Fibroblast of pulmonary artery (primary cell): ENCODE measurements around the gene GPR108.
"Not testable (repeated sequence)": the region's sequence is repeated elsewhere in the genome, so short reads cannot be mapped to it uniquely, and the experiment has no call there.

ENCODE experiments used
- DNase-seq: peaks from one replicate; pipeline ENCODE4 v3.0.0-alpha.2; 2010; ENCODE audit warnings: low read depth
- H3K4me3 ChIP-seq: replicated peaks from 2 replicates; pipeline ENCODE4 v1.5.1; 2011; ENCODE audit warnings: low read depth, mild to moderate bottlenecking, control low read depth, low read length, moderate library complexity
- CTCF ChIP-seq: IDR thresholded peaks from 2 replicates; pipeline ENCODE4 v1.5.1; 2011; ENCODE audit warnings: mild to moderate bottlenecking, control low read depth, low read length, inconsistent platforms; ENCODE audit errors: missing control alignments

GPR108 gene

GRCh38 chr19:6750062-6750461 lies 12.7 kb upstream of the GPR108 start:
- no peak for TF ChIP-seq CTCF
- H3K4me3 ChIP-seq: no peak overlapping the region
- DNase-seq: no peak

GRCh38 chr19:6748543-6748942 lies 11.2 kb upstream of the GPR108 start:
- H3K4me3 ChIP-seq, DNase-seq: not testable (repeated sequence)

GRCh38 chr19:6745965-6746364 lies 8.6 kb upstream of the GPR108 start:
- no peak for DNase-seq
- no peak overlapping the region for H3K4me3 ChIP-seq
- no peak for TF ChIP-seq CTCF

GRCh38 chr19:6744381-6745301 lies 7.3 kb upstream of the GPR108 start:
- peak overlapping the region; percentile 19 for H3K4me3 ChIP-seq
- DNase-seq: peak; percentile 92
- no peak for TF ChIP-seq CTCF

GRCh38 chr19:6743714-6744380 lies 6.5 kb upstream of the GPR108 start:
- no peak for TF ChIP-seq CTCF
- peak overlapping the region; percentile 10 for H3K4me3 ChIP-seq
- DNase-seq: peak; percentile 31

- TF ChIP-seq CTCF: no peak
- no peak for DNase-seq
- no peak overlapping the region for H3K4me3 ChIP-seq
Observed at GRCh38 chr19:6743066-6743465, 5.7 kb upstream of the GPR108 start.

GRCh38 chr19:6740589-6741343 lies 3.4 kb upstream of the GPR108 start:
- peak overlapping the region; percentile 88 for H3K4me3 ChIP-seq
- no peak for DNase-seq
- TF ChIP-seq CTCF: no peak
